Trophoblast cell (in vitro differentiated cells and primary cell): ENCODE measurements around the gene AHDC1.

Experiments used
- DNase-seq, 2 donors: peaks; one replicate each; pipeline ENCODE4 v3.0.0-alpha.2; 2016
- H2AFZ ChIP-seq: 2 replicates; pipeline ENCODE4 v1.6.1; 2013; ENCODE audit warnings: low read length, moderate library complexity, mild to moderate bottlenecking; ENCODE audit not compliant: insufficient read depth, poor library complexity
- H2AK5ac ChIP-seq: 2 replicates; pipeline ENCODE4 v1.6.1; 2013; ENCODE audit warnings: mild to moderate bottlenecking, low read length
- H2BK120ac ChIP-seq: 2 replicates; pipeline ENCODE4 v1.6.1; 2013; ENCODE audit warnings: low read length, mild to moderate bottlenecking, moderate library complexity; ENCODE audit not compliant: insufficient read depth, poor library complexity
- H2BK12ac ChIP-seq: 2 replicates; pipeline ENCODE4 v1.6.1; 2013; ENCODE audit warnings: mild to moderate bottlenecking, low read length, moderate library complexity
- H2BK5ac ChIP-seq: 2 replicates; pipeline ENCODE4 v1.6.1; 2013; ENCODE audit warnings: low read length, low read depth, moderate library complexity, mild to moderate bottlenecking; ENCODE audit not compliant: poor library complexity
- H3K14ac ChIP-seq: 2 replicates; pipeline ENCODE4 v1.6.1; 2013; ENCODE audit warnings: mild to moderate bottlenecking, low read length
- H3K18ac ChIP-seq: 2 replicates; pipeline ENCODE4 v1.6.1; 2013; ENCODE audit warnings: mild to moderate bottlenecking, low read length
- H3K23ac ChIP-seq: 2 replicates; pipeline ENCODE4 v1.6.1; 2013; ENCODE audit warnings: low read length
- H3K27ac ChIP-seq: 2 replicates; pipeline ENCODE4 v1.5.1; 2013; ENCODE audit warnings: low read depth, mild to moderate bottlenecking, inconsistent platforms, low read length, moderate library complexity
- H3K27me3 ChIP-seq: 2 replicates; pipeline ENCODE4 v1.6.1; 2013; ENCODE audit warnings: inconsistent platforms, mild to moderate bottlenecking, low read length, moderate library complexity; ENCODE audit not compliant: insufficient read depth
- H3K36me3 ChIP-seq, 2 experiments: 1 replicate in 1 of 2; 2 replicates in 1 of 2; pipeline ENCODE4 v1.6.1; 2013; ENCODE audit warnings: low read length in 2 of 2, mild to moderate bottlenecking in 2 of 2, moderate library complexity in 1 of 2; ENCODE audit not compliant: insufficient read depth in 2 of 2, control insufficient read depth in 1 of 2
- H3K4ac ChIP-seq: 2 replicates; pipeline ENCODE4 v1.6.1; 2013; ENCODE audit warnings: low read depth, mild to moderate bottlenecking, low read length, moderate library complexity
- H3K4me1 ChIP-seq, 2 experiments: 1 replicate in 1 of 2; 2 replicates in 1 of 2; pipeline ENCODE4 v1.6.1; 2013; ENCODE audit warnings: low read length in 2 of 2, mild to moderate bottlenecking in 2 of 2, moderate library complexity in 1 of 2; ENCODE audit not compliant: insufficient read depth in 2 of 2, control insufficient read depth in 1 of 2
- H3K4me2 ChIP-seq: 2 replicates; pipeline ENCODE4 v1.6.1; 2013; ENCODE audit warnings: inconsistent platforms, mild to moderate bottlenecking, low read length, moderate library complexity
- H3K4me3 ChIP-seq: 2 replicates; pipeline ENCODE4 v1.5.1; 2013; ENCODE audit warnings: mild to moderate bottlenecking, low read depth, low read length, inconsistent platforms
- H3K79me1 ChIP-seq: one replicate; pipeline ENCODE4 v1.6.1; 2013; ENCODE audit warnings: low read length
- H3K79me2 ChIP-seq: 2 replicates; pipeline ENCODE4 v1.6.1; 2013; ENCODE audit warnings: low read length, mild to moderate bottlenecking; ENCODE audit not compliant: control insufficient read depth, insufficient read depth, poor library complexity
- H3K9ac ChIP-seq: 2 replicates; pipeline ENCODE4 v1.6.1; 2013; ENCODE audit warnings: mild to moderate bottlenecking, low read length
- H3K9me3 ChIP-seq: 2 replicates; pipeline ENCODE4 v1.6.1; 2013; ENCODE audit warnings: low read depth, mild to moderate bottlenecking, control low read depth, inconsistent platforms, low read length; ENCODE audit not compliant: insufficient read depth
- H4K12ac ChIP-seq: 2 replicates; pipeline ENCODE4 v1.6.1; 2013; ENCODE audit warnings: low read depth, mild to moderate bottlenecking, low read length, moderate library complexity
- H4K8ac ChIP-seq: 2 replicates; pipeline ENCODE4 v1.6.1; 2013; ENCODE audit warnings: low read depth, mild to moderate bottlenecking, low read length, moderate library complexity
- H4K91ac ChIP-seq: one replicate; pipeline ENCODE4 v1.6.1; 2013; ENCODE audit warnings: low read depth, mild to moderate bottlenecking, low read length, moderate library complexity
- WGBS: extraction: QIAGEN DNeasy Blood & Tissue Kit; methylation state at CpG from one replicate; pipeline ENCODE4 v1.1.7; 2013; ENCODE audit warnings: missing lambda C conversion rate; ENCODE audit not compliant: insufficient read length, insufficient coverage; ENCODE audit errors: extremely low coverage; 5-methylcytosine and 5-hydroxymethylcytosine counted together

The AHDC1 gene

DNA sequence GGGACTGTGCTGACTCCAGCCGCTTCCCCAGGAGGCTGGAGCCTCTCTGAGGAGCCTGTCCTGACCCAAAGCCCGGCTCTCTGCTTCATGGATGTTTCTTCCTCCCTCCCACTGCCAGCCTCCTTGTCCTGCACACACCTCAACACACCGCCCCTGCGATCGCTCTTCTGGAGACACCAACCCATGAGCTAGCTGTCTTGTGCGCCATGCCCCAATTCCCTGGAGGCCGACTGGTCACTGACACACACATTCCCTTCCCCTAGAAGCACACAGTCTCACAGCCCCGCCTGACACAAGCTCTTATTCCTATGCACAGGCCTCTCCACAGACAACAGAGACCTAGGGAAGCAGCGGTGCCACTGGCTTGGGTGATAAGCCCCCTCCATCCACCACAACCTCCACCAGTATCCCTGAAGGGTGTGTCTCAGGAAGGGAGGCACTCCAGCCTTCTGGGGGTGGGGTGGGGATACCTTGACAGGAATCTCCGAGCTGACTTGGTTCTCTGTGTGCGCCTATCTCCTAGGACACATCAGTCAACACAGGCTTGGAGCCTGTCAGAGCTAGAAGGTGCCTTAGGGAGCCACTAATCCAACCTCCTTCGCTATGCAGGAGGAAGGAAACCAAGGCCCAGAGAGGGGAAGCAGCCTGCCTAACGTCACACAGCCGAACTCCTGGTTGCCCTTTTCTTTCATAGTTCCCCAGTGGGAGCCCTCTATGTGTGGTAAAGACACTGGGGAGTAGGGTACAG, 31.1 kb downstream of the AHDC1 start:
- Histone ChIP-seq H2AFZ (no peak overlapping the region), H4K12ac (no peak overlapping the region), H3K23ac (no peak overlapping the region), H3K9ac (peak overlapping the region; percentile 28), H3K36me3 (peaks cover 3 to 4% of the 10 kb centered on the region in 2 experiments), H3K4me1 (peaks cover 70 to 78% of the 10 kb centered on the region in 2 experiments), H3K4ac (peak overlapping the region; percentile 80), H3K9me3 (no peaks in the 10 kb centered on the region), H3K79me1 (peaks cover 73% of the 10 kb centered on the region), H4K91ac (peak overlapping the region; percentile 100), H3K27me3 (no peaks in the 10 kb centered on the region), H3K4me3 (no peak overlapping the region), H2AK5ac (peak overlapping the region; percentile 12), H4K8ac (peak overlapping the region; percentile 55), H3K18ac (peak overlapping the region; percentile 75), H3K27ac (peak overlapping the region; percentile 99), H3K4me2 (peak overlapping the region; percentile 74), H3K79me2 (peaks cover 35% of the 10 kb centered on the region), H3K14ac (peak overlapping the region; percentile 64), H2BK120ac (peak overlapping the region; percentile 95), H2BK12ac (peak overlapping the region; percentile 37), H2BK5ac (peak overlapping the region; percentile 99)
- DNase-seq: no peak
- WGBS: no CpG with 5 or more reads among the region's 14 CpGs

DNA sequence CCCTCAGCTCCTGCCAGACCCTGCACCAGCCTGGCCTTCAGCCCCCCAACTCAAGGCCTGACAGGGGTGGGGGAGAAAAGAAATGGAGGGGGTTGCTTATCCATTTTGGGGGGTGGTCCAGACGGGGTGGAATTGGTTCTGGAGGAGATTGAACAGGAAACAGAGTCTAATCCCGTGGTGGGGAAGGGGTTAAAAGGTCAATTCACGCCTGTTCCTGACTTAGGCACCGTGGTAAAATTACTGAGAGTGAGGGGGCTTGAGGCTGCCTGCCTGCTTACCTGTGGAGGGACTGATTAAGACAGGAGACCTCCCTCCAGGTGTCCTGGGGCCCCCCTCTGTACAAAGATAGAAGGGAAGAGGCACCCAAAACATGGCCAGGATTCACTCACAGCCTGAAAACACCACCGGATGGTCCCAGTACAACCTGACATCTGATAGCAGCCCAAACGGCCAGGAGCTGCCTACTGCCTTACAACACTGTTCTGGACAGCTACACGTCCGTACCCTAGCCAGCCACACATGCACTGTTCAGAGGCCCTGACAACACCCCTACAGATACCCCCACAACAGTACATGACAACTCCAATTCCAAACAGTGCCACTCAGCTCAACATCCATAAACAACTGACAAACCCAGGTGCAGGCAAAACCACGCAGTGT, 31.8 kb downstream of the AHDC1 start:
- peak overlapping the region; percentile 76 for H2BK12ac ChIP-seq
- H3K27ac ChIP-seq: peak overlapping the region; percentile 99
- peaks cover 80% of the 10 kb centered on the region for H3K79me1 ChIP-seq
- peak overlapping the region; percentile 14 for H3K23ac ChIP-seq
- no peaks in the 10 kb centered on the region for H3K27me3 ChIP-seq
- peak overlapping the region; percentile 28 for H3K9ac ChIP-seq
- peak overlapping the region; percentile 75 for H3K18ac ChIP-seq
- peak overlapping the region; percentile 74 for H3K4me2 ChIP-seq
- peaks cover 76 to 80% of the 10 kb centered on the region in 2 experiments for H3K4me1 ChIP-seq
- H4K8ac ChIP-seq: peak overlapping the region; percentile 64
- H3K4ac ChIP-seq: peak overlapping the region; percentile 80
- H3K9me3 ChIP-seq: no peaks in the 10 kb centered on the region
- peak overlapping the region; percentile 69 for H2AK5ac ChIP-seq
- DNase-seq: no peak
- H3K4me3 ChIP-seq: peak overlapping the region; percentile 8
- peak overlapping the region; percentile 45 for H4K12ac ChIP-seq
- H2BK5ac ChIP-seq: peak overlapping the region; percentile 99
- H3K36me3 ChIP-seq: peaks cover 5 to 7% of the 10 kb centered on the region in 2 experiments
- H3K79me2 ChIP-seq: peaks cover 37% of the 10 kb centered on the region
- H2BK120ac ChIP-seq: peak overlapping the region; percentile 95
- peak overlapping the region; percentile 24 for H2AFZ ChIP-seq
- H3K14ac ChIP-seq: peak overlapping the region; percentile 84
- no CpG with 5 or more reads among the region's 9 CpGs for WGBS
- peak overlapping the region; percentile 100 for H4K91ac ChIP-seq

GRCh38 chr1:27571439-27572018, 32.4 kb downstream of the AHDC1 start:
- peak overlapping the region; percentile 96 for H2BK120ac ChIP-seq

DNA sequence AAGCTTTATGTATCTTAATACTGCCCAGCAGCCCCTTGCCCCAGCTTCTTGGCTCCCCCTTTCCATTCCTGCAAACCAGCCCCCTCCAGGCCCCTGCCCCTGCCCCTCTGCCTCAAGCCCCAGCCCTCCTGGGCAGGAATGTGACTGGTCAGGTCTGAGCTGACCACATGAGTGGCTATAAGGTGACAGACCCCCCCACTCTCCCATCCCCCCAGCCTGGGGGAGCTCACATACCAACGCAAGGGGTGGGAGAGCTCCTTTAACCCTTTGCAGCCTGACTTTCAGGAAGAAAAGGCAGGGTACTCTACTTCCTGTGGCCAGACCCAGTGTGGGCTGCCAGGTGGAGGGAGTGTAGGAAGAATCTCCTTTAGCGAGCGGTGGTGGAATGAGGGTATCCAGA, 33.2 kb downstream of the AHDC1 start:
- peak overlapping the region; percentile 99 for H3K27ac ChIP-seq
- peak overlapping the region; percentile 90 for H2AK5ac ChIP-seq
- H3K79me2 ChIP-seq: peaks cover 45% of the 10 kb centered on the region
- peak overlapping the region; percentile 91 for H3K4ac ChIP-seq
- H3K4me3 ChIP-seq: no peak overlapping the region
- peak overlapping the region; percentile 99 for H2BK5ac ChIP-seq
- peak overlapping the region; percentile 69 for H3K9ac ChIP-seq
- peak overlapping the region; percentile 72 for H2AFZ ChIP-seq
- no peak for DNase-seq
- no peak overlapping the region for H3K23ac ChIP-seq
- H3K9me3 ChIP-seq: no peaks in the 10 kb centered on the region
- peak overlapping the region; percentile 89 for H4K8ac ChIP-seq
- H3K4me2 ChIP-seq: peak overlapping the region; percentile 74
- H3K4me1 ChIP-seq: peaks cover 77 to 83% of the 10 kb centered on the region in 2 experiments
- peak overlapping the region; percentile 93 for H3K14ac ChIP-seq
- H2BK12ac ChIP-seq: peak overlapping the region; percentile 95
- H2BK120ac ChIP-seq: peak overlapping the region; percentile 99
- peaks cover 5 to 8% of the 10 kb centered on the region in 2 experiments for H3K36me3 ChIP-seq
- H4K12ac ChIP-seq: peak overlapping the region; percentile 61
- peaks cover 89% of the 10 kb centered on the region for H3K79me1 ChIP-seq
- peak overlapping the region; percentile 93 for H3K18ac ChIP-seq
- no peaks in the 10 kb centered on the region for H3K27me3 ChIP-seq
- no CpG with 5 or more reads among the region's 3 CpGs for WGBS
- peak overlapping the region; percentile 100 for H4K91ac ChIP-seq

More at GRCh38 chr1:27571439-27572018, 32.4 kb downstream of the AHDC1 start:
- Histone ChIP-seq H3K4me2 (peak overlapping the region; percentile 74), H3K79me2 (peaks cover 42% of the 10 kb centered on the region), H2AFZ (peak overlapping the region; percentile 24), H3K27me3 (no peaks in the 10 kb centered on the region), H3K4me1 (peaks cover 76 to 80% of the 10 kb centered on the region in 2 experiments), H4K12ac (peak overlapping the region; percentile 45), H3K4me3 (peak overlapping the region; percentile 8), H3K23ac (no peak overlapping the region), H4K91ac (peak overlapping the region; percentile 100), H3K9ac (no peak overlapping the region), H2BK5ac (peak overlapping the region; percentile 99), H3K14ac (peak overlapping the region; percentile 92), H3K79me1 (peaks cover 86% of the 10 kb centered on the region), H3K4ac (peak overlapping the region; percentile 80), H3K27ac (peak overlapping the region; percentile 99), H3K9me3 (no peaks in the 10 kb centered on the region), H4K8ac (peak overlapping the region; percentile 80), H3K36me3 (peaks cover 5 to 7% of the 10 kb centered on the region in 2 experiments), H3K18ac (peak overlapping the region; percentile 74), H2BK12ac (peak overlapping the region; percentile 76), H2AK5ac (peak overlapping the region; percentile 69)
- DNase-seq: no peak
- WGBS: no CpG with 5 or more reads among the region's 18 CpGs
